Measurements from ENCODE around the gene ZBTB7A.

GRCh38 chr19:3995607-3996006, 71.1 kb downstream of the ZBTB7A start:
- no peak for TF ChIP-seq EP300 (IDR thresholded peaks at IDR 0.05; ENCODE audit: borderline replicate concordance)
- TF ChIP-seq EGR1 (IDR thresholded peaks at IDR 0.05), result no peak
- TF ChIP-seq USF1 (IDR thresholded peaks at IDR 0.05), result no peak
- TF ChIP-seq YY1 (IDR thresholded peaks at IDR 0.05; ENCODE audit: low read depth), result no peak
- TF ChIP-seq TAF1 (IDR thresholded peaks at IDR 0.05; ENCODE audit: low read depth), result no peak
